ENCODE measurements around the gene COLEC12. TPM values are rescaled to one million over a fixed set of nuclear protein-coding genes. Genes with fewer than 3 reads are reported as not detected.

COLEC12 gene
- total RNA-seq, 4 donors from 2014 or later = 8.3 to 22.2 (median 21.4) TPM

DNA sequence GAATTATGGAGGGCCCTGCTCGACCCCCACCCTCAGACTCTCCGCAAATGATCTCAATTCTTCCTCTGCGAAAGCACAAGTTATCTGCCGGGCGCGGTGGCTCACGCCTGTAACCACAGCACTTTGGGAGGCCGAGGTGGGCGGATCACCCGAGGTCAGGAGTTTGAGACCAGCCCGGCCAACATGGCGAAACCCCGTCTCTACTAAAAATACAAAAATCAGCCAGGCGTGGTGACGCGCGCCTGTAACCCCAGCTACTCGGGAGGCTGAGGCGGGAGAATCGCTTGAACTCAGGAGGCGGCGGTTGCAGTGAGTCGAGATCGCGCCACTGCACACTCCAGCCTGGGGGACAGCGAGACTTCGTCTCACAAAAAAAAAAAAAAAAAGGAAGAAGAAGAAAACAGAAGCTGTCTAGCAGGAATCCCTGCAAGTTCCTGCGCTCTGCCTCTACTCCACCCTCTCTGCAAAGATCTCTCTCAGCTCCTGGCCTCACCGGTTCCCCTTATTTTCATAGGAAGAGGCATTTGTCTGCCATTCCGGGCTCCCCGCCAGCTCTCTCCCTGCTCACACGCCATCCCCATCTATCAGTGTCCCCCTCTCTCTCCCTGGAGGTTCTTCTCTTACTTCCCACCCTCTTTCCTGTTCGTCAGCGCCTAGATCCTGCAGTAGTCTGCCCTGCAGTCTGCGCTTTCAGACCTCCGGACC is 13.5 kb upstream of the COLEC12 start:
- Histone ChIP-seq H3K4me3 (no peak overlapping the region), H3K27ac (no peak overlapping the region), H3K4me1 (no peaks in the 10 kb centered on the region), H3K9me3 (peaks cover 0 to 6% (median 0%) of the 10 kb centered on the region in 4 donors), H3K36me3 (no peaks in the 10 kb centered on the region), H3K27me3 (no peaks in the 10 kb centered on the region)
- 89 to 94% methylated on average over 36 of the region's 36 CpGs for WGBS, 2 donors
- DNase-seq (ENCODE audit: low spot score in 2 of 2) = no peak
- TF ChIP-seq, protein P1, sequence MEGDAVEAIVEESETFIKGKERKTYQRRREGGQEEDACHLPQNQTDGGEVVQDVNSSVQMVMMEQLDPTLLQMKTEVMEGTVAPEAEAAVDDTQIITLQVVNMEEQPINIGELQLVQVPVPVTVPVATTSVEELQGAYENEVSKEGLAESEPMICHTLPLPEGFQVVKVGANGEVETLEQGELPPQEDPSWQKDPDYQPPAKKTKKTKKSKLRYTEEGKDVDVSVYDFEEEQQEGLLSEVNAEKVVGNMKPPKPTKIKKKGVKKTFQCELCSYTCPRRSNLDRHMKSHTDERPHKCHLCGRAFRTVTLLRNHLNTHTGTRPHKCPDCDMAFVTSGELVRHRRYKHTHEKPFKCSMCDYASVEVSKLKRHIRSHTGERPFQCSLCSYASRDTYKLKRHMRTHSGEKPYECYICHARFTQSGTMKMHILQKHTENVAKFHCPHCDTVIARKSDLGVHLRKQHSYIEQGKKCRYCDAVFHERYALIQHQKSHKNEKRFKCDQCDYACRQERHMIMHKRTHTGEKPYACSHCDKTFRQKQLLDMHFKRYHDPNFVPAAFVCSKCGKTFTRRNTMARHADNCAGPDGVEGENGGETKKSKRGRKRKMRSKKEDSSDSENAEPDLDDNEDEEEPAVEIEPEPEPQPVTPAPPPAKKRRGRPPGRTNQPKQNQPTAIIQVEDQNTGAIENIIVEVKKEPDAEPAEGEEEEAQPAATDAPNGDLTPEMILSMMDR (IDR thresholded peaks at IDR 0.05) = no peak
- no peak for TF ChIP-seq POLR2A (IDR thresholded peaks at IDR 0.05)
- no peak for TF ChIP-seq EP300 (IDR thresholded peaks at IDR 0.05)

DNA sequence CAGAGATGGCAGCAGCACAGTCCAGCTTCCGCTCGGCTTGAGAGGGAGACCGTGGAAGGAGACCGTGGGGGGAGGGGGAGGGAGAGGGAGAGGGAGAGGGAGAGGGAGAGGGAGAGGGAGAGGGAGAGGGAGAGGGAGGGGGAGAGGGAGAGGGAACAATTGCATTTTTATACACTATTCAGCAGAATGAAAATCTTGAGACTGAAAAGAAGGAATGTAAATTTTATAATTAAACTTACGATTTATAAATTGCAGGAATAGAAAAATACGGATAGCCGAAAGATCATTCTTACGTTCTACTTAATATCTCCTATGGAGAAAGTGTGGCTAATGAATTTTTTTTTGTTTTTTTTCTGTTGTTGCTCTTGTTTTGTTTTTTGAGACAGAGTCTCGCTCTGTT is 12.5 kb upstream of the COLEC12 start:
- 96 to 98% methylated on average over 9 of the region's 9 CpGs for WGBS, 2 donors
- no peak for DNase-seq (ENCODE audit: low spot score in 2 of 2)
- TF ChIP-seq EP300 (IDR thresholded peaks at IDR 0.05) (no peak), POLR2A (IDR thresholded peaks at IDR 0.05) (no peak)
- TF ChIP-seq, protein P1 (IDR thresholded peaks at IDR 0.05) = no peak
- peaks cover 0 to 6% (median 0%) of the 10 kb centered on the region in 4 donors for H3K9me3 ChIP-seq
- no peak overlapping the region for H3K4me3 ChIP-seq
- H3K4me1 ChIP-seq = no peaks in the 10 kb centered on the region
- H3K36me3 ChIP-seq = no peaks in the 10 kb centered on the region
- H3K27ac ChIP-seq = no peak overlapping the region
- H3K27me3 ChIP-seq = no peaks in the 10 kb centered on the region

DNA sequence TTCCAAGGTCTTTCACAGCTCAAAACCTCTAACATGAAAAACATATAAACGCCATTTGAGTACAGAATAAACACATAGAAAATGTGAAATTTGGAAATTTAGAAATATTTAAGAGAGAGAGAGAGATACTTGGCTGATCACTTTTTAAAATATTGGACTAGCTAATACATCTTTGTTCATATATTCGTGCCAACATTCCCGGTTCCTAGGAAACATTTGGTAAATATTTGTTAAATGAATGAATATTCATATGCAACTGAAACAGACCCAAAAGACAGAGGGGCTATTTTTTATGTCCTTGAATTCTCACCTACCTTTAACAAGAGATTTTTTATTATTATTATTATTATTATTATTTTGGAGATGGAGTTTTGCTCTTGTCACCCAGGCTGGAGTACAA is 8.3 kb upstream of the COLEC12 start:
- Histone ChIP-seq H3K27ac (no peak overlapping the region), H3K27me3 (no peaks in the 10 kb centered on the region), H3K36me3 (no peaks in the 10 kb centered on the region), H3K4me3 (no peak overlapping the region), H3K9me3 (peaks cover 0 to 6% (median 0%) of the 10 kb centered on the region in 4 donors), H3K4me1 (no peaks in the 10 kb centered on the region)
- no peak for DNase-seq (ENCODE audit: low spot score in 2 of 2)
- 73 to 78% methylated on average over 3 of the region's 3 CpGs for WGBS, 2 donors
- TF ChIP-seq POLR2A (IDR thresholded peaks at IDR 0.05) (no peak), EP300 (IDR thresholded peaks at IDR 0.05) (no peak)
- TF ChIP-seq, protein P1 (IDR thresholded peaks at IDR 0.05) = no peak

DNA sequence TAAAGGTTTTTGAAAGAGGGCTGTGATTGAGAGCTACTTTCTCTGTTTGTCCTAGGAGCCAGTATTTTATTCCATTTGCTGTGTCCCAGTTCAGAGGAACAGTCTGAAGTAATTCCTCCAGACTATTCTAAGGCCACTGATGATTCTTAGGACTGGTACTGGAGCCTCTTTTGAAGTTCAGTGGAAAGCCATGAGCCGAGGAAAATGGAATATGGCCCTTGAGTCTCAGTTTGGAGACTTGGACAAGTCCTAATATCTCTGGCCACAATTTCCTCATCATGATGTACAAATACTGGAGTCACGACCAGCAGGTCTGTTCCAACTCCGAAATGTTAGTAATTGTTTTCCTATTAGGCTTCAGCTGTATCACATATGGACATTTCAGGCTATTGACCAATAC is 7.1 kb upstream of the COLEC12 start:
- H3K27ac ChIP-seq = no peak overlapping the region
- no peak for DNase-seq (ENCODE audit: low spot score in 2 of 2)
- TF ChIP-seq POLR2A (IDR thresholded peaks at IDR 0.05) (no peak), EP300 (IDR thresholded peaks at IDR 0.05) (no peak)
- TF ChIP-seq, protein P1 (IDR thresholded peaks at IDR 0.05) = no peak
- H3K36me3 ChIP-seq = no peaks in the 10 kb centered on the region
- no peak overlapping the region for H3K4me3 ChIP-seq
- no peaks in the 10 kb centered on the region for H3K9me3 ChIP-seq
- 81 to 88% methylated on average over 3 of the region's 3 CpGs for WGBS, 2 donors
- H3K27me3 ChIP-seq = no peaks in the 10 kb centered on the region
- H3K4me1 ChIP-seq = no peaks in the 10 kb centered on the region

DNA sequence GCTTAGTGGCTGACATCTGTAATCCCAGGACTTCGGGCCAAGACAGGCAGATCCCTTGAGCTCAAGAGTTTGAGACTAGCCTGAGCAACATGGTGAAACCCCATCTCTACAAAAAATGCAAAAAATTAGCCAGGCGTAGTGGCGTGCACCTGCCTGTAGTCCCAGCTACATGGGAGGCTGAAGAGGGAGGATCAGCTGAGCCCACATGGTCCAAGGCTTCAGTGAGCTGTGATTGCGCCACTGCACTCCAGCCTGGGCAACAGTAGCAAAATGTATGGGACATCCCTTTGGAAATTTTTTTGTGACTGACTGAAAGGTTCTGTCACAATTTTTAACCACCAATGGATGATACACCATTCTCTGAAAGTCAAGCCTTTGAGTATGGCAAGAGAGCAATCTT is 6.3 kb upstream of the COLEC12 start:
- TF ChIP-seq POLR2A (IDR thresholded peaks at IDR 0.05) (no peak), EP300 (IDR thresholded peaks at IDR 0.05) (no peak)
- TF ChIP-seq, protein P1 (IDR thresholded peaks at IDR 0.05) = no peak
- DNase-seq (ENCODE audit: low spot score in 2 of 2) = no peak
- 92 to 100% methylated on average over 4 of the region's 4 CpGs for WGBS, 2 donors
- Histone ChIP-seq H3K4me1 (no peaks in the 10 kb centered on the region), H3K36me3 (no peaks in the 10 kb centered on the region), H3K27ac (no peak overlapping the region), H3K27me3 (no peaks in the 10 kb centered on the region), H3K9me3 (no peaks in the 10 kb centered on the region), H3K4me3 (no peak overlapping the region)
